ENCODE data around the gene NCAM2. TPM values are rescaled to one million over a fixed set of nuclear protein-coding genes. Genes with fewer than 3 reads are reported as not detected.

NCAM2 gene
- total RNA-seq, 1 donor from 2014 or later, result 16.3 TPM

- TF ChIP-seq CTCF (IDR thresholded peaks at IDR 0.05), result no peak
- no peaks in the 10 kb centered on the region for H3K36me3 Mint-ChIP-seq (ENCODE audit: low read depth)
- no peaks in the 10 kb centered on the region for H3K9me3 Mint-ChIP-seq (ENCODE audit: low read depth)
- DNase-seq (ENCODE audit: low spot score), result no peak
- H3K4me3 Mint-ChIP-seq (ENCODE audit: unreplicated experiment), result no peak overlapping the region
- no peaks in the 10 kb centered on the region for H3K27me3 Mint-ChIP-seq (ENCODE audit: low read depth)
- no peak overlapping the region for H3K27ac Mint-ChIP-seq (ENCODE audit: unreplicated experiment)
- peaks cover 20% of the 10 kb centered on the region for H3K4me1 Mint-ChIP-seq (ENCODE audit: low read depth)
Observed at GRCh38 chr21:21174676-21175075, 176.5 kb downstream of the NCAM2 start.

- no peak for TF ChIP-seq CTCF (IDR thresholded peaks at IDR 0.05)
- no peaks in the 10 kb centered on the region for H3K9me3 Mint-ChIP-seq (ENCODE audit: low read depth)
- no peak for DNase-seq (ENCODE audit: low spot score)
- peak overlapping the region; percentile 14 for H3K4me3 Mint-ChIP-seq (ENCODE audit: unreplicated experiment)
- no peaks in the 10 kb centered on the region for H3K27me3 Mint-ChIP-seq (ENCODE audit: low read depth)
- H3K4me1 Mint-ChIP-seq (ENCODE audit: low read depth), result peaks cover 20% of the 10 kb centered on the region
- H3K27ac Mint-ChIP-seq (ENCODE audit: unreplicated experiment), result peak overlapping the region; percentile 3
- H3K36me3 Mint-ChIP-seq (ENCODE audit: low read depth), result no peaks in the 10 kb centered on the region
Observed at GRCh38 chr21:21175798-21176334, 177.7 kb downstream of the NCAM2 start.

- DNase-seq (ENCODE audit: low spot score), result no peak
- Mint-ChIP-seq H3K36me3 (ENCODE audit: low read depth) (no peaks in the 10 kb centered on the region), H3K9me3 (ENCODE audit: low read depth) (no peaks in the 10 kb centered on the region), H3K27ac (ENCODE audit: unreplicated experiment) (no peak overlapping the region), H3K4me3 (ENCODE audit: unreplicated experiment) (no peak overlapping the region), H3K4me1 (ENCODE audit: low read depth) (peaks cover 25% of the 10 kb centered on the region), H3K27me3 (ENCODE audit: low read depth) (no peaks in the 10 kb centered on the region)
- no peak for TF ChIP-seq CTCF (IDR thresholded peaks at IDR 0.05)
Observed at GRCh38 chr21:21177353-21177986, 179.3 kb downstream of the NCAM2 start.

GRCh38 chr21:21179619-21180298 lies 181.6 kb downstream of the NCAM2 start:
- Mint-ChIP-seq H3K36me3 (ENCODE audit: low read depth) (no peaks in the 10 kb centered on the region), H3K4me1 (ENCODE audit: low read depth) (peaks cover 29% of the 10 kb centered on the region), H3K27ac (ENCODE audit: unreplicated experiment) (no peak overlapping the region), H3K9me3 (ENCODE audit: low read depth) (no peaks in the 10 kb centered on the region), H3K27me3 (ENCODE audit: low read depth) (no peaks in the 10 kb centered on the region), H3K4me3 (ENCODE audit: unreplicated experiment) (no peak overlapping the region)
- TF ChIP-seq CTCF (IDR thresholded peaks at IDR 0.05), result no peak
- no peak for DNase-seq (ENCODE audit: low spot score)

GRCh38 chr21:21182401-21183010 lies 184.3 kb downstream of the NCAM2 start:
- TF ChIP-seq CTCF (IDR thresholded peaks at IDR 0.05), result no peak
- Mint-ChIP-seq H3K27me3 (ENCODE audit: low read depth) (no peaks in the 10 kb centered on the region), H3K36me3 (ENCODE audit: low read depth) (no peaks in the 10 kb centered on the region), H3K9me3 (ENCODE audit: low read depth) (no peaks in the 10 kb centered on the region), H3K27ac (ENCODE audit: unreplicated experiment) (no peak overlapping the region), H3K4me1 (ENCODE audit: low read depth) (peaks cover 16% of the 10 kb centered on the region), H3K4me3 (ENCODE audit: unreplicated experiment) (no peak overlapping the region)
- no peak for DNase-seq (ENCODE audit: low spot score)

Measured in chondrocyte (in vitro differentiated cells).